ENCODE results near the gene TTC4.
"Not testable (repeated sequence)": the region's sequence is repeated elsewhere in the genome, so short reads cannot be mapped to it uniquely, and the experiment has no call there.

The TTC4 gene

GRCh38 chr1:54767526-54767925 is 51.9 kb downstream of the TTC4 start:
- Mint-ChIP-seq H3K36me3 (ENCODE audit: low read depth) (no peaks in the 10 kb centered on the region), H3K4me3 (no peak overlapping the region), H3K27ac (no peak overlapping the region), H3K27me3 (ENCODE audit: low read depth) (peaks cover 9% of the 10 kb centered on the region), H3K4me1 (peaks cover 24% of the 10 kb centered on the region), H3K9me3 (no peaks in the 10 kb centered on the region)
- TF ChIP-seq CTCF (IDR thresholded peaks at IDR 0.05; ENCODE audit: unreplicated experiment in 3 of 3), result no peak

GRCh38 chr1:54768093-54768492 is 52.4 kb downstream of the TTC4 start:
- TF ChIP-seq CTCF (IDR thresholded peaks at IDR 0.05; ENCODE audit: unreplicated experiment in 3 of 3), result peak in 1 of 3 experiments; percentile 8
- H3K36me3 Mint-ChIP-seq (ENCODE audit: low read depth), result no peaks in the 10 kb centered on the region
- peaks cover 20% of the 10 kb centered on the region for H3K4me1 Mint-ChIP-seq
- H3K9me3 Mint-ChIP-seq, result no peaks in the 10 kb centered on the region
- H3K27me3 Mint-ChIP-seq (ENCODE audit: low read depth), result peaks cover 9% of the 10 kb centered on the region
- no peak overlapping the region for H3K27ac Mint-ChIP-seq
- H3K4me3 Mint-ChIP-seq, result no peak overlapping the region

- Mint-ChIP-seq H3K4me1 (peaks cover 6% of the 10 kb centered on the region), H3K36me3 (ENCODE audit: low read depth) (no peaks in the 10 kb centered on the region), H3K4me3 (no peak overlapping the region), H3K9me3 (no peaks in the 10 kb centered on the region), H3K27me3 (ENCODE audit: low read depth) (peaks cover 9% of the 10 kb centered on the region), H3K27ac (no peak overlapping the region)
- TF ChIP-seq CTCF (IDR thresholded peaks at IDR 0.05; ENCODE audit: unreplicated experiment in 3 of 3), result no peak
Observed at GRCh38 chr1:54772951-54773350, 57.3 kb downstream of the TTC4 start.

- H3K4me3 Mint-ChIP-seq, result no peak overlapping the region
- TF ChIP-seq CTCF (IDR thresholded peaks at IDR 0.05; ENCODE audit: unreplicated experiment in 3 of 3), result no peak
- no peaks in the 10 kb centered on the region for H3K9me3 Mint-ChIP-seq
- H3K36me3 Mint-ChIP-seq (ENCODE audit: low read depth), result no peaks in the 10 kb centered on the region
- H3K27ac Mint-ChIP-seq, result no peak overlapping the region
- peaks cover 6% of the 10 kb centered on the region for H3K4me1 Mint-ChIP-seq
- peaks cover 14% of the 10 kb centered on the region for H3K27me3 Mint-ChIP-seq (ENCODE audit: low read depth)
Observed at GRCh38 chr1:54774820-54775498, 59.3 kb downstream of the TTC4 start.

GRCh38 chr1:54775828-54776721 is 60.4 kb downstream of the TTC4 start:
- peaks cover 17% of the 10 kb centered on the region for H3K27me3 Mint-ChIP-seq (ENCODE audit: low read depth)
- not testable (repeated sequence) for H3K4me3 Mint-ChIP-seq; H3K4me1 Mint-ChIP-seq; H3K36me3 Mint-ChIP-seq (ENCODE audit: low read depth); H3K9me3 Mint-ChIP-seq
- H3K27ac Mint-ChIP-seq, result peak overlapping the region in 2 of 3 experiments; percentile 25 to 30

GRCh38 chr1:54777011-54777410 is 61.4 kb downstream of the TTC4 start:
- Mint-ChIP-seq H3K27ac (no peak overlapping the region), H3K27me3 (ENCODE audit: low read depth) (peaks cover 23% of the 10 kb centered on the region), H3K36me3 (ENCODE audit: low read depth) (no peaks in the 10 kb centered on the region), H3K4me1 (peaks cover 6% of the 10 kb centered on the region), H3K9me3 (no peaks in the 10 kb centered on the region), H3K4me3 (no peak overlapping the region)
- no peak for TF ChIP-seq CTCF (IDR thresholded peaks at IDR 0.05; ENCODE audit: unreplicated experiment in 3 of 3)

Measured in nephron (organoid).